GM12878 (cell line): ENCODE results near the gene ALCAM. TPM values are rescaled to one million over a fixed set of nuclear protein-coding genes. Genes with fewer than 3 reads are reported as not detected.

Experiments used
- ATAC-seq: fragments of 200-7000 bp; cut with Tn5 transposase; 3 replicates; pipeline ENCODE4 v1.9.1; 2020; ENCODE audit warnings: mild to moderate bottlenecking, moderate library complexity
- BruUV-seq: library from RNA; stranded (reverse); fragments of 400-500 nt; replicated peaks from 2 replicates; lab custom pipeline; 2021; lab: Mats Ljungman, UMichigan
- CTCF ChIA-PET: fragments of 300-600 bp; sonication (Branson Sonifier 250); formaldehyde crosslinking; extraction: SDS; loops from one replicate; lab custom pipeline; 2021; ENCODE audit warnings: inconsistent platforms; lab: Yijun Ruan, JAX
- POLR2A ChIA-PET: fragments of 350-600 bp; formaldehyde crosslinking; extraction: SDS; loops from one replicate; lab custom pipeline; 2021; ENCODE audit warnings: inconsistent platforms; lab: Charles Lee
- RAD21 ChIA-PET: fragments of 300-600 bp; sonication (Branson Sonifier 250); formaldehyde crosslinking; loops from one replicate; lab custom pipeline; 2023; ENCODE audit warnings: antibody characterized with exemption; ENCODE audit not compliant: unreplicated experiment; lab: Charles Lee
- SMC1A ChIA-PET: fragments of 300-600 bp; sonication (Branson Sonifier 250); formaldehyde crosslinking; loops from one replicate; lab custom pipeline; 2023; ENCODE audit not compliant: unreplicated experiment, uncharacterized antibody; lab: Charles Lee
- DNase-seq: peaks from one replicate; pipeline ENCODE4 v3.0.0-alpha.2; 2011; ENCODE audit warnings: low read depth, low spot score
- FAIRE-seq: peaks from 3 replicates; lab custom pipeline; 2011; peaks lifted over from hg19 to GRCh38; lab: Jason Lieb, UNC
- H2AFZ ChIP-seq: 2 replicates; pipeline ENCODE4 v1.6.0; 2011; ENCODE audit warnings: low read depth, low read length, control low read depth; ENCODE audit not compliant: control insufficient read depth
- H3K27ac ChIP-seq: 2 replicates; pipeline ENCODE4 v1.5.1; 2011; ENCODE audit warnings: control low read depth; ENCODE audit not compliant: control insufficient read depth, insufficient read depth
- H3K27me3 ChIP-seq, 2 experiments: replicated peaks in 1 of 2; 2 replicates each; pipeline versions ENCODE4 v1.6.0 to v1.6.1; 2011; ENCODE audit warnings: low read length in 1 of 2; ENCODE audit not compliant: control insufficient read depth in 2 of 2, insufficient read depth in 2 of 2
- H3K36me3 ChIP-seq, 2 experiments: 2 replicates each; pipeline ENCODE4 v1.5.1; 2011; ENCODE audit warnings: low read length in 1 of 2; ENCODE audit not compliant: control insufficient read depth in 2 of 2, insufficient read depth in 2 of 2
- H3K4me1 ChIP-seq: 2 replicates; pipeline ENCODE4 v1.6.1; 2011; ENCODE audit warnings: mild to moderate bottlenecking, low read length, moderate library complexity, mixed read lengths; ENCODE audit not compliant: control insufficient read depth, insufficient read depth
- H3K4me2 ChIP-seq: 2 replicates; pipeline ENCODE4 v1.6.0; 2011; ENCODE audit warnings: control low read depth; ENCODE audit not compliant: control insufficient read depth, insufficient read depth
- H3K4me3 ChIP-seq: fragments of 200-600 bp; sonication (generic); 2 replicates; pipeline ENCODE4 v1.5.1; 2016
- H3K79me2 ChIP-seq: 2 replicates; pipeline ENCODE4 v1.6.0; 2011; ENCODE audit warnings: low read length; ENCODE audit not compliant: control insufficient read depth, insufficient read depth
- H3K9ac ChIP-seq: 2 replicates; pipeline ENCODE4 v1.8.0; 2011; ENCODE audit warnings: low read length, control low read depth, mixed read lengths; ENCODE audit not compliant: control insufficient read depth, insufficient read depth
- H3K9me3 ChIP-seq: replicated peaks from 3 replicates; pipeline ENCODE4 v1.5.1; 2011; ENCODE audit warnings: mild to moderate bottlenecking, low read length; ENCODE audit not compliant: control insufficient read depth, insufficient read depth
- H4K20me1 ChIP-seq: 2 replicates; pipeline ENCODE4 v1.6.0; 2011; ENCODE audit not compliant: control insufficient read depth, insufficient read depth
- ASH2L ChIP-seq: fragments of 300-600, 200-600 bp; sonication (generic); IDR thresholded peaks from 2 replicates; pipeline ENCODE4 v1.6.1; 2017; ENCODE audit warnings: low read depth, mild to moderate bottlenecking, borderline replicate concordance
- EGR1 ChIP-seq, 2 experiments: IDR thresholded peaks; 1 replicate in 1 of 2; 2 replicates in 1 of 2; pipeline ENCODE4 v1.6.1; 2011 to 2012; ENCODE audit warnings: low read depth in 2 of 2, low read length in 2 of 2, borderline replicate concordance in 1 of 2, mild to moderate bottlenecking in 1 of 2, moderate library complexity in 1 of 2
- HDAC6 ChIP-seq: fragments of 200-600 bp; sonication (generic); IDR thresholded peaks from one replicate; pipeline ENCODE4 v1.8.0; 2017; ENCODE audit warnings: antibody characterized with exemption; ENCODE audit not compliant: unreplicated experiment
- KLF5 ChIP-seq: fragments of 450-650 bp; IDR thresholded peaks from 2 replicates; pipeline ENCODE4 v1.6.1; 2014; ENCODE audit warnings: mild to moderate bottlenecking; ENCODE audit not compliant: partially characterized antibody
- SREBF1 ChIP-seq: IDR thresholded peaks from 2 replicates; pipeline ENCODE4 v1.6.1; 2012; ENCODE audit warnings: mild to moderate bottlenecking, low read length
- YY1 ChIP-seq: IDR thresholded peaks from 2 replicates; pipeline ENCODE4 v1.6.1; 2011; ENCODE audit warnings: low read depth, mild to moderate bottlenecking, low read length
- WGBS: methylation state at CpG from one replicate; pipeline ENCODE4 v1.1.6; 2016; ENCODE audit warnings: low lambda C conversion rate; ENCODE audit not compliant: insufficient replicate concordance, insufficient coverage; ENCODE audit errors: missing lambda C conversion rate; 5-methylcytosine and 5-hydroxymethylcytosine counted together
- in situ Hi-C: fragments of 300-500 bp; cut with MboI; formaldehyde crosslinking; loops from 9 replicates; pipeline ENCODE4 v1.14.3; 2018; ENCODE audit warnings: mixed read lengths
- intact Hi-C: fragments of 100-400 bp; cut with micrococcal nuclease; formaldehyde crosslinking; loops from one replicate; pipeline ENCODE4 v1.14.2; 2022; ENCODE audit not compliant: unreplicated experiment
- polyA plus RNA-seq, 11 experiments: library from polyadenylated mRNA; depleted of rRNA in 4 of 11; unstranded in 6 of 11; stranded (reverse) in 5 of 11; fragments of >200 nt; fragmentation: Nextera tagmentation in 4 of 11; fragmentation: Illumina TruSeq in 1 of 11; extraction: Ambion mirVana in 4 of 11; extraction: Trizol in 1 of 11; gene quantifications; 1 replicate in 1 of 11; 2 replicates in 10 of 11; pipeline versions ENCODE4 v1.2.1 to v1.2.3, GENCODE V29; 2011 to 2016; ENCODE audit warnings: inconsistent platforms in 2 of 11, missing spikeins in 2 of 11, low read depth in 1 of 11
- total RNA-seq, 4 experiments: library from RNA; depleted of rRNA in 3 of 4; stranded (reverse); fragments of >200 nt in 3 of 4; fragmentation: Illumina TruSeq in 1 of 4; extraction: Trizol in 1 of 4; gene quantifications; 2 replicates each; pipeline versions ENCODE4 v1.2.1 to v1.2.3, GENCODE V29; 2013 to 2021
- TF ChIP-seq, protein P1 (sequence below): fragments of 450-650 bp; IDR thresholded peaks from 2 replicates; pipeline ENCODE4 v1.6.1; 2017; ENCODE audit warnings: mild to moderate bottlenecking, moderate library complexity
- TF ChIP-seq, protein P2 (sequence below): IDR thresholded peaks from 2 replicates; pipeline ENCODE4 v1.6.1; 2011; ENCODE audit warnings: borderline replicate concordance, low read depth, mild to moderate bottlenecking, moderate library complexity, mixed read lengths, low read length; ENCODE audit not compliant: insufficient read depth; ENCODE audit errors: extremely low read length

Gene ALCAM
- total and polyA plus RNA-seq, 10 of the 15 experiments (the other 5 are each of a cell fraction or from before 2014, with no cell fraction given) = 12.2 to 54.2 (median 32.6) TPM

DNA sequence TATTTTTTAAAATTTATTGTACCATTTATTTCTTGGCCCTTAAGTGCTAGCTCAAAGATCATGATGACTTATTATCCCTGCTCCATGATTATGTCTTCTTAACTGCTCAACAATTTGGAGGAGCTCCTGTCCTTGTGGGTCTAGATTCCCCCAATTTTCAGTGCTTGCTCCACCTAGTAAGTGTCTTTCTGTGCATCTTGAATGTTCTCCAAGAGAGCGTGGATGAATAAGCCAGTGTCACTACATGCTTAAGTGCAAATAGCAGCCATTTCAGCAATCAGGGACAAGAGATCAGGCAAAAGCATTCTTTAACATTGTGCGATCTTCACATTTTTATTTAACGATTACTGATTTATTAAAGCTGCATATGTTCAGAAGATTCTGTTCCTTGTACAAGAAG, 99.4 kb downstream of the ALCAM start:
- Histone ChIP-seq H3K9me3 (no peaks in the 10 kb centered on the region), H3K27ac (no peak overlapping the region), H3K36me3 (no peaks in the 10 kb centered on the region), H3K9ac (no peak overlapping the region), H3K4me3 (no peak overlapping the region), H3K4me2 (no peak overlapping the region), H3K79me2 (no peaks in the 10 kb centered on the region), H3K4me1 (no peaks in the 10 kb centered on the region), H3K27me3 (no peaks in the 10 kb centered on the region), H4K20me1 (no peaks in the 10 kb centered on the region), H2AFZ (no peak overlapping the region)
- ChIA-PET RAD21 (interaction anchor here (1.1 kb wide), 1 partner anchor 9 kb away, joined by 4 read pairs; no protein-coding TSS in a partner anchor), POLR2A (interaction anchor here (1.0 kb wide), 1 partner anchor 9 kb away, joined by 4 read pairs; no protein-coding TSS in a partner anchor), SMC1A (interaction anchor here (0.6 to 2.5 kb wide), 7 partner anchors 8 to 448 kb away, joined by 3 to 12 read pairs (median 3); no protein-coding TSS in a partner anchor), CTCF (interaction anchor here (0.7 to 0.9 kb wide), 3 partner anchors 18 to 62 kb away, joined by 3 to 5 read pairs (median 3); no protein-coding TSS in a partner anchor)
- intact Hi-C loops (no loop called here), in situ Hi-C loops (no loop called here)
- TF ChIP-seq YY1 = no peak
- no peak for TF ChIP-seq SREBF1
- no peak for TF ChIP-seq KLF5
- TF ChIP-seq ASH2L = no peak
- TF ChIP-seq HDAC6 = no peak
- TF ChIP-seq EGR1 (IDR thresholded peaks at IDR 0.05; ENCODE audit: borderline replicate concordance in 1 of 2, low read depth in 2 of 2, low read length in 2 of 2) = no peak
- TF ChIP-seq, protein P1, sequence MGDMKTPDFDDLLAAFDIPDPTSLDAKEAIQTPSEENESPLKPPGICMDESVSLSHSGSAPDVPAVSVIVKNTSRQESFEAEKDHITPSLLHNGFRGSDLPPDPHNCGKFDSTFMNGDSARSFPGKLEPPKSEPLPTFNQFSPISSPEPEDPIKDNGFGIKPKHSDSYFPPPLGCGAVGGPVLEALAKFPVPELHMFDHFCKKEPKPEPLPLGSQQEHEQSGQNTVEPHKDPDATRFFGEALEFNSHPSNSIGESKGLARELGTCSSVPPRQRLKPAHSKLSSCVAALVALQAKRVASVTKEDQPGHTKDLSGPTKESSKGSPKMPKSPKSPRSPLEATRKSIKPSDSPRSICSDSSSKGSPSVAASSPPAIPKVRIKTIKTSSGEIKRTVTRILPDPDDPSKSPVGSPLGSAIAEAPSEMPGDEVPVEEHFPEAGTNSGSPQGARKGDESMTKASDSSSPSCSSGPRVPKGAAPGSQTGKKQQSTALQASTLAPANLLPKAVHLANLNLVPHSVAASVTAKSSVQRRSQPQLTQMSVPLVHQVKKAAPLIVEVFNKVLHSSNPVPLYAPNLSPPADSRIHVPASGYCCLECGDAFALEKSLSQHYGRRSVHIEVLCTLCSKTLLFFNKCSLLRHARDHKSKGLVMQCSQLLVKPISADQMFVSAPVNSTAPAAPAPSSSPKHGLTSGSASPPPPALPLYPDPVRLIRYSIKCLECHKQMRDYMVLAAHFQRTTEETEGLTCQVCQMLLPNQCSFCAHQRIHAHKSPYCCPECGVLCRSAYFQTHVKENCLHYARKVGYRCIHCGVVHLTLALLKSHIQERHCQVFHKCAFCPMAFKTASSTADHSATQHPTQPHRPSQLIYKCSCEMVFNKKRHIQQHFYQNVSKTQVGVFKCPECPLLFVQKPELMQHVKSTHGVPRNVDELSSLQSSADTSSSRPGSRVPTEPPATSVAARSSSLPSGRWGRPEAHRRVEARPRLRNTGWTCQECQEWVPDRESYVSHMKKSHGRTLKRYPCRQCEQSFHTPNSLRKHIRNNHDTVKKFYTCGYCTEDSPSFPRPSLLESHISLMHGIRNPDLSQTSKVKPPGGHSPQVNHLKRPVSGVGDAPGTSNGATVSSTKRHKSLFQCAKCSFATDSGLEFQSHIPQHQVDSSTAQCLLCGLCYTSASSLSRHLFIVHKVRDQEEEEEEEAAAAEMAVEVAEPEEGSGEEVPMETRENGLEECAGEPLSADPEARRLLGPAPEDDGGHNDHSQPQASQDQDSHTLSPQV = no peak
- TF ChIP-seq, protein P2, sequence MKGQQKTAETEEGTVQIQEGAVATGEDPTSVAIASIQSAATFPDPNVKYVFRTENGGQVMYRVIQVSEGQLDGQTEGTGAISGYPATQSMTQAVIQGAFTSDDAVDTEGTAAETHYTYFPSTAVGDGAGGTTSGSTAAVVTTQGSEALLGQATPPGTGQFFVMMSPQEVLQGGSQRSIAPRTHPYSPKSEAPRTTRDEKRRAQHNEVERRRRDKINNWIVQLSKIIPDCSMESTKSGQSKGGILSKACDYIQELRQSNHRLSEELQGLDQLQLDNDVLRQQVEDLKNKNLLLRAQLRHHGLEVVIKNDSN = no peak
- ATAC-seq = no peak
- no peak for FAIRE-seq
- DNase-seq = no peak
- BruUV-seq = no TSS peak
- 100% methylated on average over 3 of the region's 3 CpGs for WGBS
